Measurements from ENCODE around the gene PRKCB.
"Not testable (repeated sequence)": the region's sequence is repeated elsewhere in the genome, so short reads cannot be mapped to it uniquely, and the experiment has no call there.

PRKCB gene

GRCh38 chr16:24102209-24102660 lies 266.5 kb downstream of the PRKCB start:
- Histone ChIP-seq H3K79me2 (ENCODE audit: insufficient read depth, low read length) (no peaks in the 10 kb centered on the region), H3K4me2 (ENCODE audit: low read depth, low read length, poor library complexity, severe bottlenecking) (no peak overlapping the region), H3K36me3 (ENCODE audit: insufficient read depth, low read length) (peaks cover 25% of the 10 kb centered on the region; the same call in 1 of the 2 replicates), H3K9ac (ENCODE audit: low read depth, low read length, poor library complexity, severe bottlenecking) (no peak overlapping the region), H3K9me2 (replicated peaks; ENCODE audit: low read depth, low read length) (no peaks in the 10 kb centered on the region), H4K20me1 (ENCODE audit: insufficient read depth, low read length, poor library complexity, severe bottlenecking) (no peaks in the 10 kb centered on the region), H2AFZ (ENCODE audit: low read length) (no peak overlapping the region), H3K4me3 (ENCODE audit: low read length, poor library complexity, severe bottlenecking) (no peak overlapping the region), H3K27me3 (ENCODE audit: insufficient read depth, low read length, poor library complexity, severe bottlenecking) (no peaks in the 10 kb centered on the region), H3F3A (ENCODE audit: low read depth) (no peaks in the 10 kb centered on the region), H3K9me3 (ENCODE audit: insufficient read depth, low read depth, low read length) (no peaks in the 10 kb centered on the region), H3K4me1 (ENCODE audit: insufficient read depth, low read length, poor library complexity, severe bottlenecking) (no peaks in the 10 kb centered on the region)
- no peak for TF ChIP-seq CTCF (conservative IDR thresholded peaks at IDR 0.05; ENCODE audit: low read length)
- no peak for TF ChIP-seq EZH2phosphoT487 (IDR thresholded peaks at IDR 0.05; ENCODE audit: borderline replicate concordance)

GRCh38 chr16:24105471-24105870 lies 269.7 kb downstream of the PRKCB start:
- not testable (repeated sequence) for H4K20me1 ChIP-seq (ENCODE audit: insufficient read depth, low read length, poor library complexity, severe bottlenecking); H2AFZ ChIP-seq (ENCODE audit: low read length); H3K79me2 ChIP-seq (ENCODE audit: insufficient read depth, low read length); H3K4me2 ChIP-seq (ENCODE audit: low read depth, low read length, poor library complexity, severe bottlenecking); H3K9me2 ChIP-seq (replicated peaks; ENCODE audit: low read depth, low read length); H3K4me1 ChIP-seq (ENCODE audit: insufficient read depth, low read length, poor library complexity, severe bottlenecking); H3K9ac ChIP-seq (ENCODE audit: low read depth, low read length, poor library complexity, severe bottlenecking); H3K36me3 ChIP-seq (ENCODE audit: insufficient read depth, low read length); H3K9me3 ChIP-seq (ENCODE audit: insufficient read depth, low read depth, low read length); H3K27me3 ChIP-seq (ENCODE audit: insufficient read depth, low read length, poor library complexity, severe bottlenecking); H3F3A ChIP-seq (ENCODE audit: low read depth); H3K4me3 ChIP-seq (ENCODE audit: low read length, poor library complexity, severe bottlenecking)

GRCh38 chr16:24108090-24108489 lies 272.3 kb downstream of the PRKCB start:
- H4K20me1 ChIP-seq (ENCODE audit: insufficient read depth, low read length, poor library complexity, severe bottlenecking); H3K9me3 ChIP-seq (ENCODE audit: insufficient read depth, low read depth, low read length); H3K9ac ChIP-seq (ENCODE audit: low read depth, low read length, poor library complexity, severe bottlenecking); H3K4me3 ChIP-seq (ENCODE audit: low read length, poor library complexity, severe bottlenecking); H3K36me3 ChIP-seq (ENCODE audit: insufficient read depth, low read length); H3F3A ChIP-seq (ENCODE audit: low read depth); H3K4me2 ChIP-seq (ENCODE audit: low read depth, low read length, poor library complexity, severe bottlenecking); H3K9me2 ChIP-seq (replicated peaks; ENCODE audit: low read depth, low read length); H3K79me2 ChIP-seq (ENCODE audit: insufficient read depth, low read length); H3K27me3 ChIP-seq (ENCODE audit: insufficient read depth, low read length, poor library complexity, severe bottlenecking); H2AFZ ChIP-seq (ENCODE audit: low read length); H3K4me1 ChIP-seq (ENCODE audit: insufficient read depth, low read length, poor library complexity, severe bottlenecking): not testable (repeated sequence)

- Histone ChIP-seq H3K4me1 (ENCODE audit: insufficient read depth, low read length, poor library complexity, severe bottlenecking) (no peaks in the 10 kb centered on the region), H3K4me3 (ENCODE audit: low read length, poor library complexity, severe bottlenecking) (no peak overlapping the region), H3K9me3 (ENCODE audit: insufficient read depth, low read depth, low read length) (no peaks in the 10 kb centered on the region), H2AFZ (ENCODE audit: low read length) (no peak overlapping the region), H3K9me2 (replicated peaks; ENCODE audit: low read depth, low read length) (no peaks in the 10 kb centered on the region), H3F3A (ENCODE audit: low read depth) (no peaks in the 10 kb centered on the region), H3K79me2 (ENCODE audit: insufficient read depth, low read length) (no peaks in the 10 kb centered on the region), H3K4me2 (ENCODE audit: low read depth, low read length, poor library complexity, severe bottlenecking) (no peak overlapping the region), H3K36me3 (ENCODE audit: insufficient read depth, low read length) (peaks cover 23% of the 10 kb centered on the region; the same call in 1 of the 2 replicates), H3K27me3 (ENCODE audit: insufficient read depth, low read length, poor library complexity, severe bottlenecking) (no peaks in the 10 kb centered on the region), H4K20me1 (ENCODE audit: insufficient read depth, low read length, poor library complexity, severe bottlenecking) (no peaks in the 10 kb centered on the region), H3K9ac (ENCODE audit: low read depth, low read length, poor library complexity, severe bottlenecking) (no peak overlapping the region)
- TF ChIP-seq EZH2phosphoT487 (IDR thresholded peaks at IDR 0.05; ENCODE audit: borderline replicate concordance) (no peak), CTCF (conservative IDR thresholded peaks at IDR 0.05; ENCODE audit: low read length) (no peak)
Measured at GRCh38 chr16:24111724-24112302, 276.0 kb downstream of the PRKCB start.
